Testis (tissue), 2 donors: ENCODE measurements around the gene EIF1.

Experiments used
- POLR2A ChIP-seq: fragments of 450-650 bp; IDR thresholded peaks from one replicate; pipeline ENCODE4 v1.6.1; 2017; ENCODE audit warnings: antibody characterized with exemption, mild to moderate bottlenecking, moderate library complexity
- TF ChIP-seq, protein P1 (sequence below), 3 experiments: fragments of 450-650 bp in 2 of 3; fragments of 200-600 bp in 1 of 3; sonication (generic) in 1 of 3; IDR thresholded peaks; one replicate each; pipeline ENCODE4 v1.5.1; 2016 to 2019; ENCODE audit warnings: antibody characterized with exemption in 3 of 3, mild to moderate bottlenecking in 2 of 3, moderate library complexity in 1 of 3

DNA sequence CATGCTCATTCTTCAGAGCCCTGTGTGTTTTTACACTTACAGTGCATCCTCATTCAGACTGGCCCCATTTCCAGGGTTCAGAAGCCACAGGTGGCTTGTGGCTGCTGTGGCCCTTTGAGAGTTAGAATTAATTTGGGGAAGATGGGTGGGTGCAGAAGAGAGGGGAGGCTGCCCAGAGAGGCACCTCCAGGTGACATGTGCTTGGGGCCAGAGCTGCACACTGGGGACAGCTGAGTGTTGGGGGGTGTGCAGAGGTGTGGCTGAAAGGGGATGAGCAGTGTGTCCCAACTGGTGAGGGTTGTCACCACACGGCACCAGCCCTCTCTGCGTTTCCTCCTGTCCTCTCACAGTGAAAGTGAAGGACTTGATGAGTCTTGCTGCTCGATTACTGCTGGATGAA, 6.9 kb upstream of the EIF1 start:
- TF ChIP-seq, protein P1, sequence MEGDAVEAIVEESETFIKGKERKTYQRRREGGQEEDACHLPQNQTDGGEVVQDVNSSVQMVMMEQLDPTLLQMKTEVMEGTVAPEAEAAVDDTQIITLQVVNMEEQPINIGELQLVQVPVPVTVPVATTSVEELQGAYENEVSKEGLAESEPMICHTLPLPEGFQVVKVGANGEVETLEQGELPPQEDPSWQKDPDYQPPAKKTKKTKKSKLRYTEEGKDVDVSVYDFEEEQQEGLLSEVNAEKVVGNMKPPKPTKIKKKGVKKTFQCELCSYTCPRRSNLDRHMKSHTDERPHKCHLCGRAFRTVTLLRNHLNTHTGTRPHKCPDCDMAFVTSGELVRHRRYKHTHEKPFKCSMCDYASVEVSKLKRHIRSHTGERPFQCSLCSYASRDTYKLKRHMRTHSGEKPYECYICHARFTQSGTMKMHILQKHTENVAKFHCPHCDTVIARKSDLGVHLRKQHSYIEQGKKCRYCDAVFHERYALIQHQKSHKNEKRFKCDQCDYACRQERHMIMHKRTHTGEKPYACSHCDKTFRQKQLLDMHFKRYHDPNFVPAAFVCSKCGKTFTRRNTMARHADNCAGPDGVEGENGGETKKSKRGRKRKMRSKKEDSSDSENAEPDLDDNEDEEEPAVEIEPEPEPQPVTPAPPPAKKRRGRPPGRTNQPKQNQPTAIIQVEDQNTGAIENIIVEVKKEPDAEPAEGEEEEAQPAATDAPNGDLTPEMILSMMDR (IDR thresholded peaks at IDR 0.05) = no peak
- TF ChIP-seq POLR2A = no peak
